GM12874 (cell line): ENCODE data around the gene PKNOX2.

Experiments used
- CTCF ChIP-seq: IDR thresholded peaks from 2 replicates; pipeline ENCODE4 v1.5.1; 2011; ENCODE audit warnings: low read depth, mild to moderate bottlenecking, control low read depth, low read length, moderate library complexity; ENCODE audit not compliant: insufficient read depth

Gene PKNOX2

GRCh38 chr11:125193416-125193726 is 28.8 kb downstream of the PKNOX2 start:
- no peak for TF ChIP-seq CTCF

- no peak for TF ChIP-seq CTCF
These were observed 29.3 kb downstream of the PKNOX2 start for GRCh38 chr11:125193841-125194240.

GRCh38 chr11:125199915-125200314 is 35.4 kb downstream of the PKNOX2 start:
- TF ChIP-seq CTCF = no peak

GRCh38 chr11:125200441-125200840 is 35.9 kb downstream of the PKNOX2 start:
- TF ChIP-seq CTCF = no peak

GRCh38 chr11:125201525-125202141 is 37.1 kb downstream of the PKNOX2 start:
- TF ChIP-seq CTCF = no peak

GRCh38 chr11:125202362-125202880 is 37.9 kb downstream of the PKNOX2 start:
- no peak for TF ChIP-seq CTCF

- TF ChIP-seq CTCF = no peak
These were observed 38.4 kb downstream of the PKNOX2 start for GRCh38 chr11:125202977-125203376.
